Testis (tissue), 3 donors: ENCODE measurements around the gene HEATR5A. TPM values are rescaled to one million over a fixed set of nuclear protein-coding genes. Genes with fewer than 3 reads are reported as not detected.

Experiments
- DNase-seq: peaks from one replicate; pipeline ENCODE4 v3.0.0-alpha.2; 2019
- H3K27ac ChIP-seq, 2 donors: fragments of 200-600 bp; sonication (generic); one replicate each; pipeline ENCODE4 v1.5.1; 2019
- H3K27me3 ChIP-seq: fragments of 200-600 bp; sonication (generic); one replicate; pipeline ENCODE4 v1.5.1; 2019
- H3K36me3 ChIP-seq: fragments of 200-600 bp; sonication (generic); one replicate; pipeline ENCODE4 v1.5.1; 2017; ENCODE audit warnings: low read depth; ENCODE audit errors: missing control alignments
- H3K4me1 ChIP-seq: fragments of 200-600 bp; sonication (generic); one replicate; pipeline ENCODE4 v1.5.1; 2019
- H3K4me3 ChIP-seq, 2 donors: fragments of 200-600 bp; sonication (generic); one replicate each; pipeline ENCODE4 v1.5.1; 2017 to 2019
- H3K9me3 ChIP-seq: fragments of 200-600 bp; sonication (generic); one replicate; pipeline ENCODE4 v1.5.1; 2017
- CTCF ChIP-seq, 3 experiments: fragments of 450-650 bp in 2 of 3; fragments of 200-600 bp in 1 of 3; sonication (generic) in 1 of 3; IDR thresholded peaks; one replicate each; pipeline ENCODE4 v1.5.1; 2016 to 2019; ENCODE audit warnings: antibody characterized with exemption in 3 of 3, mild to moderate bottlenecking in 2 of 3, moderate library complexity in 1 of 3
- POLR2A ChIP-seq: fragments of 450-650 bp; IDR thresholded peaks from one replicate; pipeline ENCODE4 v1.6.1; 2017; ENCODE audit warnings: antibody characterized with exemption, mild to moderate bottlenecking, moderate library complexity
- WGBS, 2 donors: methylation state at CpG; one replicate each; pipeline ENCODE4 v1.1.5; 2018; 5-methylcytosine and 5-hydroxymethylcytosine counted together
- intact Hi-C: fragments of 100-400 bp; cut with DNase I; formaldehyde crosslinking; loops from one replicate; pipeline ENCODE4 v1.15.1; 2023; ENCODE audit warnings: low total_unique reads
- polyA plus RNA-seq: library from polyadenylated mRNA; stranded (reverse); fragments of 350-450 nt; fragmentation: Illumina TruSeq; extraction: RNeasy Lipid Tissue Mini Kit (QIAGEN cat#74804); gene quantifications from one replicate; pipeline ENCODE4 v1.2.3, GENCODE V29; 2014; ENCODE audit warnings: low read depth, low replicate concordance; ENCODE audit not compliant: insufficient read depth
- total RNA-seq, 2 donors: library from RNA; depleted of rRNA; stranded (reverse); fragments of >200 nt; gene quantifications; one replicate each; pipeline ENCODE4 v1.2.3, GENCODE V29; 2016

HEATR5A gene
- total and polyA plus RNA-seq, 3 donors from 2014 or later, result 19.6 to 39.8 (median 33.0) TPM

GRCh38 chr14:31266437-31267331, 153.7 kb downstream of the HEATR5A start:
- DNase-seq, result no peak
- Histone ChIP-seq H3K27ac (no peak overlapping the region), H3K36me3 (no peaks in the 10 kb centered on the region), H3K4me1 (peaks cover 6% of the 10 kb centered on the region), H3K9me3 (no peaks in the 10 kb centered on the region), H3K27me3 (no peaks in the 10 kb centered on the region), H3K4me3 (no peak overlapping the region)
- TF ChIP-seq POLR2A, result no peak
- no peak for TF ChIP-seq CTCF (IDR thresholded peaks at IDR 0.05)
- intact Hi-C loops, result no loop called here
- 88 to 96% methylated on average over 13 of the region's 13 CpGs for WGBS, 2 donors

- no peak for DNase-seq
- no peak overlapping the region for H3K27ac ChIP-seq
- no peaks in the 10 kb centered on the region for H3K36me3 ChIP-seq
- intact Hi-C loops, result no loop called here
- no peak for TF ChIP-seq CTCF (IDR thresholded peaks at IDR 0.05)
- TF ChIP-seq POLR2A, result no peak
- no peak overlapping the region for H3K4me3 ChIP-seq
- no peaks in the 10 kb centered on the region for H3K27me3 ChIP-seq
- peaks cover 6% of the 10 kb centered on the region for H3K4me1 ChIP-seq
- WGBS, 2 donors, result 84 to 85% methylated on average over 8 of the region's 8 CpGs
- H3K9me3 ChIP-seq, result no peaks in the 10 kb centered on the region
These were observed 154.5 kb downstream of the HEATR5A start for GRCh38 chr14:31265701-31266398.

GRCh38 chr14:31263485-31264133, 156.7 kb downstream of the HEATR5A start:
- 60 to 75% methylated on average over 2 of the region's 2 CpGs for WGBS, 2 donors
- DNase-seq, result peak; percentile 46
- H3K9me3 ChIP-seq, result no peaks in the 10 kb centered on the region
- no peak overlapping the region for H3K27ac ChIP-seq
- H3K36me3 ChIP-seq, result no peaks in the 10 kb centered on the region
- H3K27me3 ChIP-seq, result no peaks in the 10 kb centered on the region
- peaks cover 6% of the 10 kb centered on the region for H3K4me1 ChIP-seq
- TF ChIP-seq CTCF (IDR thresholded peaks at IDR 0.05) (no peak), POLR2A (no peak)
- no peak overlapping the region for H3K4me3 ChIP-seq
- intact Hi-C loops, result no loop called here

GRCh38 chr14:31261859-31262731, 158.3 kb downstream of the HEATR5A start:
- 51 to 62% methylated on average over 6 of the region's 6 CpGs for WGBS, 2 donors
- Histone ChIP-seq H3K4me1 (peaks cover 6% of the 10 kb centered on the region), H3K4me3 (no peak overlapping the region), H3K27ac (peak overlapping the region in 1 of 2 donors; percentile 1), H3K27me3 (no peaks in the 10 kb centered on the region), H3K9me3 (no peaks in the 10 kb centered on the region), H3K36me3 (no peaks in the 10 kb centered on the region)
- no peak for DNase-seq
- intact Hi-C loops, result no loop called here
- TF ChIP-seq CTCF (IDR thresholded peaks at IDR 0.05) (no peak), POLR2A (no peak)
